ENCODE measurements around the gene RTL9. TPM values are rescaled to one million over a fixed set of nuclear protein-coding genes. Genes with fewer than 3 reads are reported as not detected.

Gene RTL9
- 0.06 to 0.15 TPM (median 0.12 TPM) in 5 replicates for total RNA-seq (2022; extraction: Qiagen RNA extraction)

GRCh38 chrX:110358548-110358947, at the start of gene RTL9:
RTL9 (plus strand) TSS chrX:110358848; CDS start chrX:110450618, 91,770 bp downstream.

GRCh38 chrX:110317820-110318663, 40.6 kb upstream of the RTL9 start, which contains the start of gene AMMECR1:
AMMECR1 (minus strand) TSS chrX:110318085; CDS start chrX:110318071, 14 bp downstream.

Other genes with a start within 250 kb of the RTL9 start
- gene AMMECR1, start 40.8 kb upstream of the RTL9 start, total RNA-seq (2022; extraction: Qiagen RNA extraction) = 7.5 to 9.0 TPM (median 8.3 TPM) in 5 replicates